Hematopoietic multipotent progenitor cell treated with erythropoietin and hydrocortisone succinate and interleukin-3 and kit ligand, for 8 days (in vitro differentiated cells): ENCODE data around the gene PARVB.
A peak's percentile ranks its signal among the peaks of the same experiment; 100 is the strongest.
"Not testable (repeated sequence)": the region's sequence is repeated elsewhere in the genome, so short reads cannot be mapped to it uniquely, and the experiment has no call there.

Experiments used
- DNase-seq: peaks from one replicate; pipeline ENCODE4 v3.0.0-alpha.2; 2015

The PARVB gene

DNA sequence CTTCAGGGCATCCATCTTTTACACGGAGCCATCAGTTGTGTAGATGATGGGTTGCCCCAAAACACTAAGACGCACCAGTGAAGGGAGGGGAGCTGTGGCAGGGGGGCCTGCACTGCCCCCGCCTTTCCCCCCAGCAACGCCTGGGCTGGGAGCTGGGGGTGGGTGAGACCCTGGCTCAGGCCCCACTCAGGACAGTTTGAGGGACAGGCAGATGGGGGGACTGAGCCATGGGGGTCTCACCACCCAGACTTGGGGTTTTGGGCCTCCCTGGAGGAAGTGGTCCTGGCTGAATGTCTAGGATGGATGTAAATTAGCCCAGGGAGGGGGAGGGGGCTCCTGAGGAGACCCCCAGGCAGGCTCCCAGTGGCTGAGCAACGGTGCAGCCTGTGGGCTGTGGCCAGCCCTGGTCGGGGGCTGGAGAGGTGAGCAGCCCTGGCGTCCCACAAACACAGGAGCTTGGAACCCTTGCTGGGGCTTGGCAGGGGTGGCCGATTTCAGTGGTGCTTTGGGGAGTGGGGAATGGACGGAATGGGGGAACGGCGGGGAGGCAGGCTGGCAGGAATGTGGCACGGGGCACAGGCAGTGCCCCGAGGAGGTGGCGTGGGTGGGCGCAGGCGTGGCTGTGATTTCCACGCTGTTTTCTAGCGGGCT is 6.1 kb downstream of the PARVB start:
- no peak for DNase-seq

DNA sequence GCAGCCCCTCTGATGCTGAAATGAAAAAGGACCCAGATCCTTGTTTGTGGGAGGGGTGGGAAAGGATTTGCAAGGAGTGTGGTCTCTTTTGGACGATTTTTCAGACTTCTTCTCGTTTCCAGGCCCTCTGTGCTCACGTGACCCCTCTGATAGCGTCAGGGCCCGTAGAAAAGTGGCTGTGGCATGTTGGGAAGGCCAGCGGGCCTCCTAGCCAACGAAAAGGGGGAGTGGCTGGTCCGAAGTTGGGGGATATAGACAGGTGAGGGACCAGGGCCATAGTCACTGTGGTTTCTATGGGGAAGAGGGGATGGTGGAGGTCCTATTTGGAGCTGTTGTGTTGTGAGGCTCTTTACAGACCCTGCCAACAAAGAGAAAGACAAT is 6.6 kb downstream of the PARVB start:
- peak; percentile 49 for DNase-seq

DNA sequence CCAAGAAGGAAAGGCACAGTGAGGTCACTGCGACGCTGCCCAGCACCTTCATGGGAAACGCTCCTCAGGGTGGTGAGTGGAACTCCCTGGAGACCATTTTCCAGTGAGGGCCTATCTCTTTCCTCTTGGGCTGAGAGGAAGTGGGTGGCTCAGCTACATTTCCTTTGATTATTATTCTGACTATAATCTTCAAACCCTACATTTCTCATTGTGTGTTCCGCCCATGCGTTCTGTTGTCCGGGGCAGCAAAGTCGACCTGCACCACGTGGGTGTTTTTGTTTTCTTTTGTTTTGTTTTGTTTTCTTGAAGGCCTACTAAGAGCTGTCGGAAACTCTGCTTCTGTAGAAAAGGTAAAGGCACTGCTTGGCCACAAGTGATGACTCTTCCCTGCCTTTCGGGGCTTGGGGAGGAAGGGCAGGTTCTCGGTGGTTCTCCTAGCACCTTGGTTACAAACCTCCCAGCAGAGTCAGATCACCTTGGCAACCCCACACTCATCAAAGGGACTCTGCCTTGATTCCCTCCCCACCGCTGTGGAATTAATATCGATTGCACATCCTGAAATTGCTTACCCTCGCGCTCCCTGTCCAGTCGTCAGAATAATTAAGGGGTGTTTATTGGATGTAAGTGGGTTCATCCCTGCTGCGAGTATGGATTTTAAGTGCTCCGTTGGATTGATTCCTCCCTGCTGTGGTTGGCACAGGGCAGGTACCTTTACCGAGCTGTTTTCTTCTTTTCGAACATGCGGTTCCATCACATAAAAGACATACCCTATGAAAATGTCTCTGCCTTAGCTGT is 7.3 kb downstream of the PARVB start:
- no peak for DNase-seq

DNA sequence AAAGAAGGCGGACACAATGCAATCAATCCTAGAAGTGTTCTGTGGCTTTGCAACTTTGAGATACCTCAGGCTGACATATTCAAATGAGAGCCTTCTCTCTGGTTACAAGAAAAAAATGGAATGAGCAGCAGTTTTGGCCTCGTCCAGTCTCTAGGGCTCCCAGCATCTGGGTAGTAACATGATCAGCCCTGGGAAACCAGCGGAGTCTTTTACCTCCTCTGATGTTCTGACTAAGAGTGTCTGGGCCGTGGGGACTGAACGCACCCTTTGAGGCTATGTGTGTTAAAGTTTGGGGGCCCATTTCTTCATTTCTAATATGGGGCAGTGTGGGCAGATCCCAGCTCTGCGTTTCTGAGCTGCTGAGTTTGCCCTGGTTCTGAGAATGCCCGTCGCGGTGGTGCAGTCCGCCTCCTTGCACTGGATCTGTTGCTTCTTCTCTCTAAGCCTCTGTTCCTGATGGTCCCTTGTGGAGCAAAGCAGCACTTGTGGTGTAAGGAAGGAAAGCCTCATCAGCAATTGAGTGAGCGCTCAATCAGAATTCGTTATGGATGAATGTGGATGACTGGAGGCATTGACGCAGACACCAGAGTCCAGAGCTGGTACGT is 8.1 kb downstream of the PARVB start:
- no peak for DNase-seq

DNA sequence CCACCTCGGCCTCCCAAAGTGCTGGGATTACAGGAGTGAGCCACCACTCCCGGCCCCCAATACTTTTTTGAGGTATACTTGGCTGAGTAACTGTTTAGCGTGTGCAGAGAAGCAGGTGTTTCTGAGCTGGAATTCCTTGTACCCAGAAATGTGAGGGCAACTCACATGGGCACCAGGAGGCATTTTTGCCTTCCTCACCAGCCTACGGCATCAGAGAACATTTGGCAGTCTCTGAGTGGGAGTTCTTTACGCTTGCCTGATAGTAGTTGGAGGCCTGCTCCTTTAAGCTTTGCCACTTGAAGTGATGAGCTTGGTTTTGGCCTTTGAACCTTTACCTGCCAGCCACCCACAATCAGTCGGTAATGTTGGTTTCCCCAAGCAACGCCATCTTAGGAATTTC is 9.2 kb downstream of the PARVB start:
- DNase-seq = no peak

DNA sequence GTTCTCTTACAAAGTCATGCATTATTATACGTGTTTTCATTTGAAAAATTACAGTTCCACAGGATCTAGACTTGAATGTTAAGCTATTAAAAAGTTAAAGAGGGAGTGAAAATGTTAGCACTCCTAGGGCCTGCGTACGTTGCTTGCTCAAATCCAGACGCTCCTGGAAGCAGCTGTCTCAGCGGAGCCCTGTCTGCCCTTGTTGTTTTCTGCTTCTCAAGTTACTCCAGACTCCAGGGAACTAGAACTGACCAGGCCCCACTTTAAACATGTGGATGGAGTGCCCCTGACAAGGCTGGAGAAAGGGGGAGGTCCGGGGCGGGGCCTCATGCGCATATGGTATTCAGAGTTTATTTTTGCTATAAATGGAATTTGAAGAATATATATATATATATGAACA is 9.6 kb downstream of the PARVB start:
- DNase-seq = no peak

DNA sequence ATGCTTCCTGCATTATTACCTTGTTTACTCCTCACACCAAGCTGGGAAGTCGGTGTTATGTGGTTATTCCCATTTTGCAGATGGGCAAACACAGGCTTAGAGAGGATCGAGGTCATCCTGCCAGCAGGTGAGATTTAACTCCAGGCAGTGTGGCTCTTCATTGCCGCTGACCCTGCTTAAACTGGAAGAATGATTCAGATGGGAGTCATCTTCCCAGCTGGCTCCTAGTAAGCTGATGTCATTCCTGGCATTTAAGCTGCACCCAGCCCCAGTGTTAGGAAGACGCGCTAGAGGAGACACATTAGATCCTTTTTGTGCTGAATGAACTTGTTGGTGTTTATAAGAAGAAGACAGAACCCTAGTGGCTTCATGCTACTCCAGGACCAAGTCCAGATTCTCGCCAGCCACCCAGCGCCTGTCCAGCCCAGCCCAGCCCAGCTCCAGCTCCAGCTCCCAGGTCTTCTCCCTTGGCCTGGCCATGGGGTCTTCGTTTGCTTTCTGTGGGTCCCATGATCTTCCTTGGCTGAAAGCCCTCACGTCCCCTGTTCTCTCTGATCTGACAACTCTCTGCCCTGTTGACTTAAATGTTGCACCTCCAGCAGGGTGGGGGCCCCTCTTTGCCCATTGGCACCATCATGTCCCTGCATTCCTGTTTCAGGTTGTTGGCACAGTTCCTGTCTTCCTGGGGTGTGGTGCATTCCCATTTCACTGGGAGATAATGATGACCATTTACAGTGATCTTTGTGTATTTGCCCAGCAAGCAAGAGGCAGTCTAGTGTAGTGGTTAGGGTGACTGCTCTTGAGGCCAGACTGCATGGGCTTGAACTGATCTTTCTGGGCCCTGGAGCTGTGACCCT is 13.6 kb downstream of the PARVB start:
- DNase-seq = no peak

DNA sequence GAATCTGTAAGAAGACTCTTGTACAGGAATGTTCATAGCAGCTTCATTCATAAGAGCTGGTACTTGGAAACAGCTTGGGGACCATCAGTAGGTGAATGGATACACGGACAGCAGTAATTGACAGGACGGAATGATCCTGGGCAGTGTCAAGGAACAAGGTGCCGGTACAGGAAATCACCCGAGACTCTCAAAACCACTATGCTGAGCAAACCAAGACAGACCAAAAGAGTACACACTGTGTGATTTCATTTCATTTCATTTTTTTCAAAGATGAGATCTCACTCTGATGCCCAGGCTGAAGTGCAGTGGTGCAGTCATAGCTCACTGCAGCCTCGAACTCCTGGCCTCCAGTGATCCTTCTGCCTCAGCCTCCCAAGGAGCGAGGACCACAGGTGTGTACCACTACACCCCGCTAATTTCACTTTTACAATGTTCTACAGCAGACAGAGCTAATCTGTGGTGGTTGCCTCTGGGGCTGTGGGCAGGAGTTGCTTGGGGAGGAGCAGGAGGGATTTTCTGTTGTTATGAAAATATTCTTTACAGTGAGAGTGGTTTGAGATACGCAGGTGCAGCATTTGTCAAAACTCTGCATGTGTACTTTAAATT is 15.6 kb downstream of the PARVB start:
- DNase-seq = no peak

DNA sequence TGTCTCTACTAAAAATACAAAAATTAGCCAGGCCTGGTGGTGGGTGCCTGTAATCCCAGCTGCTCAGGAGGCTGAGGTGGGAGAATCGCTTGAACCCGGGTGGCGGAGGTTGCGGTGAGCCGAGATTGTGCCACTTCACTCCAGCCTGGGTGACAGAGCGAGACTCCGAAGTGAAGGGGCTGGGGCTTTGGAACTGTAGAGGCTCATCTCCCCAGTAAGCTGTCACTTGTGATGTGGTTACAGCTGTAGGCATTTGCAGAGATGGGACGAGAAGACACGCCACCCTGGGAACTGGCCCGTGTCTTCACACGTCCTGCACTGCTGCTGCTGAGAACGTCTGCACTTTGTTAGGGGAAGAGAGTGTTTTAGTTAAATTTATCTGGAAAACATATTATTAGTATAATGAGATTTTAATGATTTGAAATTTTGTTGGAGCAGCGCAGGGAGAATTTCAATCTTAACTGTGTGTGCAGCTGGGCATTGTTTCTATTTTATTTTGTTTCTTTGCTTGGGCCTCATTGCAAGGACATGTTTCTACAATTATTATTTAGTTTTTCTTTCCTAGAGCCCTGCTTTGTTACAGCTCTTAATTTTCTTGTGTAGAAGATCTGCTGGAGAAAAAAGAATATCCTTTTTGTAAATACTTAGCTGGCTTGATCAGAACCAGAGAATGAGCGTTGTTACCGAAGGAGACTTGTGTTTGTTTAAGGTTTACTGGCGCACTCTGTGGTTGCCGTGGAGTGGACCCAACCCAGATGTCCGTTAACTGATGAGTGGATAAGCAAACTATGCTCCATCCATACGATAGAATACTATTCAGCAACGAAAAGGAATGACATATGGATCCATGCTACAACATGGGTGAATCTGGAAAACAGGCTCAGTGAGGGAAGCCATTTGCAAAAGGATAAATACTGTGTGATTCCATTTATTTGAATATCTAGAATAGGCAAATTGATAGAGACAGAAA is 18.4 kb downstream of the PARVB start:
- DNase-seq = no peak

DNA sequence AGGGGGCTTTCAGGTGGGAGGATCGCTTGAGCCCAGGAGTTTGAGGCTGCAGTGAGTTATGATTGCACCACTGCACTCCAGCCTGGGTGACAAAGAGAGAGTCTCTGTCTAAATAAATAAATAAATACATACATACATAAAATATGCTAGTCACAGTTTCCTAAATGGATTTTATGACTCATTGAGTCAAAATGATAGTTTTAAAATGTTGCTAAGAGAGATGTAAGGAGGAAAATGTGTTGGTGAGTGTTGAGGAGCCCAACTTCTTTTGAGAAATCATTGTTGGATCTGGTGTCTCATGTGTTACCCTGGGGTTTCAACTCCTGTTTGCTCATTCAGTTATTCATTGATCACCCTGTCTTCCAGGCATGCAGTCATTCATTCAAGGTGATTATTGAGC is 21.0 kb downstream of the PARVB start:
- DNase-seq = no peak

DNA sequence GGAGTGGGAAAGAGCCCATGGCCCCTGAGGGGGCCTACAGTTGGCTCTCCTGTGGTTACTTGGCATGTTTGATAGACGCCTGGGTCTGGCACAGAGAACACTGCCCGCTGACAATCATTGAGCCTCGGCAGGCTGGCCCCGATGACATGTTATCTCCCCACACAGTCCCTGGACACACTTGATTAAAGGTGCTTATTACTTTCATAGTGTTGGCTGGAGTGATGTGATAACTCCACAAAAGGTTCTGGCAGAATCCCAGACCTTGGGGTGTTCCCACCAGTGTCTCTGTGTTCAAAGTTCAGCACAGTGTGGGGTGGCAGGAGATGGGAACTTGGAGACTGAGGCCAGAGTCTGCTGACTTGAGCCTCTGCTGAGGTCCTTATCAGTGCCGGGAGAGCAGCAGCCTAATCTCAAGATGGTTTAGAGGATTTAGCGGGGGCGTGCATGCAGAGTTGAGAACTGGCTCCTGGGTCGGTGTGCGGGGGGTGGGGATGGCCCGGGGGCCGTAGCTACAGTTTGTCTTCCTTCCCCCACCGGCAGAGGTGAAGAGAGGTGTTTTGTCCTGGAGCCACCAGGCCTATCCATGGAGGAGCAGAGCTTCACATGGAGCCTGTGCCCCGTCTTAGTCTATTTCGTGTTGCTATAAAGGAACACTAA is 22.5 kb downstream of the PARVB start:
- peak; percentile 100 for DNase-seq

DNA sequence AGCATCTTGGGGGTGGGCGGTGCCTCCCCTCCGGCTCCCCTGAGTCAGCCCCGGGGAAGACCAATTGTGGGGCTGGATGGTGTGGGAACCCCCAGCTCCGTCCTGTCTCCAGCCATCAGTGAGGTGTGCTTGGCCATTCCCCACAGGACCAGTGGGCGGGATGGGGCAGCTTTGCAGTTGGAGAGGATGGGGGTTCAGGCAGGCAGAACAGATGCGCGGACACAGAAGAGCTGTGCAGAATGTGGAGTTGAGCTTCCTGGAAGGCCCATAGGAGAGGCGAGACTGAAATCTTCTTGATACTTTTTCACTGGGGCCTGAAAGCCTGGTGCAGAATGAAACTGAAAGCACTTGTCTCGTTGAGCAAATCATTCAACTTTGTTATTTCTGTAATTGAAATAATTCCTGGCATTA is 23.8 kb downstream of the PARVB start:
- no peak for DNase-seq

DNA sequence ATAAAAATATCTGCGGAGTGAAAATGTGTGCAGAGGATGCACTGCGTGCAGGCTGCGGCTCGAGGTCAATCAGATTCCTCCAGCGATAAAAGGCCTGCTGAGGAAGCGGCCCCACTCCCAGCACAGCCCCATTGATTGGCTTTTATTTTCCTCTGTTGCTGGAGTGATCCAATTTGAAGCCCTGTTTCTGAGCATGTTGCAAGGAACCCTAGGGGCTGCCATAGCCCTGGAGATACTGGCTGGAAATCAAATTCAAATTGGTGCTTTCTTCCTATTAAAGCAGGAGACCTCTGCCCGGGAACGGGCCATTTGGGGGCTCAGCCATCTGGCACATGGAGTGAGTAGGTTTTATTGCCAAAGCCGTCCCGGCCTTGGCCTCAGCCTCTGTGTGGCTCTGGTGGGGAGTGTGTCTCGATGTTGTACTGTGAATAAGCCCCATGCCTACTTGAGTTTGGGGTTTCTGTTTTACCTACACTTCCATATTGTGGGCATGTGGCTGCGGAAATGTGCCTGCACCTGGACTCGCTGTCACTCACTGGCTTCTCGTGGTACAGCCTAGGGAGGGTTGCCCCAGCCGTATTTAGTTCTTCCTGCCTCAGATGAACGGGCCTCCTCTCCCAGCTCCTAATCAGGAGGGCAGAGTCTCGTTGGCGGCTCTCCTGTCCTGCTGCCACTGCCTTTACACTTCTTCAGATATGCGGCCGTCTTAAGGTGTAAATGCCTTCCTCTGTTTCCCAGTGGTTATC is 25.6 kb downstream of the PARVB start:
- DNase-seq = no peak

DNA sequence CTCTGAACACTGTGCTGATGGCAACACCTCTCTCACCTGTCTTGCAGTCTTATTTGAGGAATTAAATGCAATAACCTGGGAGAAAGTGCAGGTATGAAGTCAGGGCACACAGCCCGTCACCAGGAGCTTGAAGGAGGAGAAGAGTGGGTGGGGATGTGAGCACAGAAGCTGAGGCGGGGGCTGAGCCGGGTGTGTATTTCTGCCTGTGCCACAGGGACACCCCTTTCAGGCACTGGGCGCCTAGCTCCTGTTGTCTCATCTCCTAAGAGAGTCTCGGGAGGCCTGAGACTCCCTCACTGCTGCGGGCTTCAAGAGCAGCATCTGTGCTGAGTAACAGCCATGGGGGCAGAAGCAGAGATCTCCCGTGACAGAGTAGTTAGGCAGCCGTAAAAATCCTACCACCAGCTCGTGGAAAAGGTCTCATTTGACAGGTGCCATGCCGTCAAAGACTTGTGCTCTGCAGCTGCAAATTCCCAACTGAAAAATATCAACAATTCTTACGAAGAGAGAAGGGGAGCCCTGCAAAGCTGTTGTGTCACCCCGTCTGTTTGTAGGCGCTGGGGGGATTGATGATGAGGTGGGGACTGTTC is 26.8 kb downstream of the PARVB start:
- no peak for DNase-seq

DNA sequence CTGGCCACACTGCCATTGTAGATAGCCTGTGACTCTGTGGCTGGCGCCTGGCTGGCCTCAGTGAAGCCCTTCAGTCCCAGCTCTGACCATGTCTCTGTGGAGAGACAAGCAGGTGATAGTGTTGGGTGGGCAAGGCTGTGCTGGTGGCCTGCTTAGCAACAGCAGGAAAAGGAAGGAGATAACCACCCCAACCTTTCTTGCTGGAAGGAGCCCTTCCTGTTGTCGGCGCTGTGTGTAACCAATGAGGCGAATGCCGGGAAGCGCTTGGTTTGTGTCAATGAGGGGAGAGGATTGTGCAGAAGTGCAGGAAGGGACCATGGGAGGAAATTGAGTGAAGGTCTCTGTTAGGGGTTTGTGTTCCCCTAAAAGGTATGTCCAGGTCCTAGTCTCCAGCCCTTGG is 27.3 kb downstream of the PARVB start:
- no peak for DNase-seq

DNA sequence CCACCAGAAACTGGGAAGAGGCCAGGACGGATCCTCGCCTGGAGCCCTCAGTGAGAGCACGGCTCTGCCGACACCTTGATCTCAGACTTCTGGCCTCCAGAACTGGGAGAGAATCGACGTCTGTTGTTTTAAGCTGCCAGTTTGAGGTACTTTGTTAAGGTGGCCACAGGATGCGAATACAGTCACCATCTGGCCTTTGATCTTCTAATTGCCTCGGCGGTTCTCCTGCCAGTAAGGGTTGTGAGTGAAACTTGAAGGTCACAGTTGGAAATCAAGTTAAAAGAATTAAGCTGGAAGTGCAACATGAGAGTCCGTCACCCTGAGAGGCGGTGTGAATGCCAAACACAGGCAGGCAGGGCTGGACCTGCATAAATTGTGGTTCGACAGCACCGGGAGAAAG is 27.9 kb downstream of the PARVB start:
- DNase-seq = no peak

DNA sequence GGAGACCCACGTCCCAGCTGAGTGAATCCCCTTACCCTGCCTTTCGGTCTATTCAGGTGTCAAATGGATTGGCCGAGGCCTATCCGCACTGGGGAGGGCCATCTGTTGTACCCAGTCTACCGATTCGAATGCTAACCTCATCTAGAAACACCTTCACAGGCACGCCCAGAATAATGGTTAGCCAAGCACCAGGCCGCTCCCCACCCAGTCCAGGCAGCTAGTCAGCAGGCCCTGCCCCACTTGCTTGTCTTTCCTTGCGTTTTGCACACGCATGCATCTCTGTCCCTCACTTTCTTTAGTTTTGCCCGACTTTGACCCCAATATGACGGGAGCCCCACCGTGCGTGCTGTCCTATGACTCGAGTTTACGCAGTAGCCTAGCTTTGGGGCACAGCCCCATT is 31.7 kb downstream of the PARVB start:
- DNase-seq = peak; percentile 86

DNA sequence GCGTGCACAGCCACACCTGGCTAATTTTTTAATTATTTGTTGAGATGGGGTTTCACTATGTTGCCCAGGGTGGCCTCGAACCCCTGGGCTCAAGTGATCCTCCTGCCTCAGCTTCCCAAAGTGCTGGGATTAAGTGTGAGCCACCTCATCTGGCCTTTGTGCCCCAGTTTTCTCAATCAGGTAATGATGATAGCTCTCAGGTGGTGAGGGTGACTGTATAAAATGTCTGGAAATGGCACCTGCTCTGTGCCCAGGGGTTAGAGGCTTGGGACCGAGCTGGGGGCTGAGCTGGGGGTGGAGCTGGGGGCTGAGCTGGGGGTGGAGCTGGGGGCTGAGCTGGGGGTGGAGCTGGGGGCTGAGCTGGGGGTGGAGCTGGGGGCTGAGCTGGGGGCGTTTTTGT is 32.5 kb downstream of the PARVB start:
- DNase-seq = not testable (repeated sequence)

DNA sequence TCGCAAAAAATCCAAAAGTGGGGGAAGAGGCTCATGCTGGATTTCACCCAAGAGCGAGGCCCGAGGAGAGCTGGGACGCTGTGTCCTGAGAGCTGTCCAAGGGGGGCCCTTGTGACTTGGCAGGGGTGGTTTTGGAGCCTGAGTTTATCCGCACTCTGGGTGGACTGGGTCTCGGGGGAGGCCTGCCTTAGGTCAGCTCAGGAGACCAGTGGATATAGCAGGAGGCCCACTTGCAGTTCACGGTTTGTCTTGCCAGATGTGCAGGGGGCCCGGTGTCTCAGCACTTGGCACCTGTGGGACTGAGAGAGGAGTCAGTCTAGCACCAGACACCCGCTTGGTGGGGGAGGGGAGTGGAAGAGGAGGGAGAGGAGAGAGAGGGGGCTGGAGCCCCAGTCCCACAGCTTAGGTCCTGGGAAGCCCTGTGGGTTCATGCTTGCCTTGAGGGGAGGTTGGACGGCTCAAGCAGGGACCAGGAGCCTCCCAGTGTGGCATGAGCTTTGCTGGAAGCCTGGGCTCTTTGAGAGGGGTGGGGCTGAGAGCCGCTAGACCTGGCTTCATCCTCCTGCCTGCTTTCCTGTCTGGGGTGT is 33.4 kb downstream of the PARVB start:
- no peak for DNase-seq
